GM12878 (cell line): ENCODE measurements around the gene RAPGEF4. TPM values are rescaled to one million over a fixed set of nuclear protein-coding genes. Genes with fewer than 3 reads are reported as not detected.
A peak's percentile ranks its signal among the peaks of the same experiment; 100 is the strongest.

Experiments
- ATAC-seq: fragments of 200-7000 bp; cut with Tn5 transposase; 3 replicates; pipeline ENCODE4 v1.9.1; 2020; ENCODE audit warnings: mild to moderate bottlenecking, moderate library complexity
- BruUV-seq: library from RNA; stranded (reverse); fragments of 400-500 nt; replicated peaks from 2 replicates; lab custom pipeline; 2021; lab: Mats Ljungman, UMichigan
- CTCF ChIA-PET: fragments of 300-600 bp; sonication (Branson Sonifier 250); formaldehyde crosslinking; extraction: SDS; loops from one replicate; lab custom pipeline; 2021; ENCODE audit warnings: inconsistent platforms; lab: Yijun Ruan, JAX
- POLR2A ChIA-PET: fragments of 350-600 bp; formaldehyde crosslinking; extraction: SDS; loops from one replicate; lab custom pipeline; 2021; ENCODE audit warnings: inconsistent platforms; lab: Charles Lee
- RAD21 ChIA-PET: fragments of 300-600 bp; sonication (Branson Sonifier 250); formaldehyde crosslinking; loops from one replicate; lab custom pipeline; 2023; ENCODE audit warnings: antibody characterized with exemption; ENCODE audit not compliant: unreplicated experiment; lab: Charles Lee
- SMC1A ChIA-PET: fragments of 300-600 bp; sonication (Branson Sonifier 250); formaldehyde crosslinking; loops from one replicate; lab custom pipeline; 2023; ENCODE audit not compliant: unreplicated experiment, uncharacterized antibody; lab: Charles Lee
- DNase-seq: peaks from one replicate; pipeline ENCODE4 v3.0.0-alpha.2; 2011; ENCODE audit warnings: low read depth, low spot score
- FAIRE-seq: peaks from 3 replicates; lab custom pipeline; 2011; peaks lifted over from hg19 to GRCh38; lab: Jason Lieb, UNC
- H2AFZ ChIP-seq: 2 replicates; pipeline ENCODE4 v1.6.0; 2011; ENCODE audit warnings: low read depth, low read length, control low read depth; ENCODE audit not compliant: control insufficient read depth
- H3K27ac ChIP-seq: 2 replicates; pipeline ENCODE4 v1.5.1; 2011; ENCODE audit warnings: control low read depth; ENCODE audit not compliant: control insufficient read depth, insufficient read depth
- H3K27me3 ChIP-seq, 2 experiments: replicated peaks in 1 of 2; 2 replicates each; pipeline versions ENCODE4 v1.6.0 to v1.6.1; 2011; ENCODE audit warnings: low read length in 1 of 2; ENCODE audit not compliant: control insufficient read depth in 2 of 2, insufficient read depth in 2 of 2
- H3K36me3 ChIP-seq, 2 experiments: 2 replicates each; pipeline ENCODE4 v1.5.1; 2011; ENCODE audit warnings: low read length in 1 of 2; ENCODE audit not compliant: control insufficient read depth in 2 of 2, insufficient read depth in 2 of 2
- H3K4me1 ChIP-seq: 2 replicates; pipeline ENCODE4 v1.6.1; 2011; ENCODE audit warnings: mild to moderate bottlenecking, low read length, moderate library complexity, mixed read lengths; ENCODE audit not compliant: control insufficient read depth, insufficient read depth
- H3K4me2 ChIP-seq: 2 replicates; pipeline ENCODE4 v1.6.0; 2011; ENCODE audit warnings: control low read depth; ENCODE audit not compliant: control insufficient read depth, insufficient read depth
- H3K4me3 ChIP-seq: fragments of 200-600 bp; sonication (generic); 2 replicates; pipeline ENCODE4 v1.5.1; 2016
- H3K79me2 ChIP-seq: 2 replicates; pipeline ENCODE4 v1.6.0; 2011; ENCODE audit warnings: low read length; ENCODE audit not compliant: control insufficient read depth, insufficient read depth
- H3K9ac ChIP-seq: 2 replicates; pipeline ENCODE4 v1.8.0; 2011; ENCODE audit warnings: low read length, control low read depth, mixed read lengths; ENCODE audit not compliant: control insufficient read depth, insufficient read depth
- H3K9me3 ChIP-seq: replicated peaks from 3 replicates; pipeline ENCODE4 v1.5.1; 2011; ENCODE audit warnings: mild to moderate bottlenecking, low read length; ENCODE audit not compliant: control insufficient read depth, insufficient read depth
- H4K20me1 ChIP-seq: 2 replicates; pipeline ENCODE4 v1.6.0; 2011; ENCODE audit not compliant: control insufficient read depth, insufficient read depth
- BACH1 ChIP-seq: fragments of 450-650 bp; IDR thresholded peaks from 2 replicates; pipeline ENCODE4 v1.6.1; 2017; ENCODE audit warnings: mild to moderate bottlenecking, borderline replicate concordance
- BRCA1 ChIP-seq: IDR thresholded peaks from 2 replicates; pipeline ENCODE4 v1.6.1; 2011; ENCODE audit warnings: low read depth, low read length, improper control_type of control experiment
- CHD2 ChIP-seq: IDR thresholded peaks from 2 replicates; pipeline ENCODE4 v1.6.1; 2011; ENCODE audit warnings: low read depth, low read length, improper control_type of control experiment, borderline replicate concordance
- ETV6 ChIP-seq, 2 experiments: fragments of 450-650 bp in 1 of 2; IDR thresholded peaks in 1 of 2; conservative IDR thresholded peaks in 1 of 2; 2 replicates each; pipeline ENCODE4 v1.6.1; 2014; ENCODE audit warnings: antibody characterized with exemption in 1 of 2, borderline replicate concordance in 1 of 2, low read depth in 1 of 2, mild to moderate bottlenecking in 1 of 2, moderate library complexity in 1 of 2
- MEF2A ChIP-seq: IDR thresholded peaks from 2 replicates; pipeline ENCODE4 v1.6.1; 2011; ENCODE audit warnings: low read depth, mild to moderate bottlenecking, low read length, moderate library complexity; ENCODE audit not compliant: insufficient read depth
- NR2C2 ChIP-seq: IDR thresholded peaks from 2 replicates; pipeline ENCODE4 v1.6.1; 2011; ENCODE audit warnings: borderline replicate concordance, low read depth; ENCODE audit not compliant: control insufficient read depth, insufficient read length
- SIN3A ChIP-seq: IDR thresholded peaks from 2 replicates; pipeline ENCODE4 v1.6.1; 2012; ENCODE audit warnings: low read depth, low read length, improper control_type of control experiment
- SREBF1 ChIP-seq: IDR thresholded peaks from 2 replicates; pipeline ENCODE4 v1.6.1; 2012; ENCODE audit warnings: mild to moderate bottlenecking, low read length
- YBX1 ChIP-seq: fragments of 450-650 bp; IDR thresholded peaks from 2 replicates; pipeline ENCODE4 v1.6.1; 2016; ENCODE audit warnings: antibody characterized with exemption
- WGBS: methylation state at CpG from one replicate; pipeline ENCODE4 v1.1.6; 2016; ENCODE audit warnings: low lambda C conversion rate; ENCODE audit not compliant: insufficient replicate concordance, insufficient coverage; ENCODE audit errors: missing lambda C conversion rate; 5-methylcytosine and 5-hydroxymethylcytosine counted together
- in situ Hi-C: fragments of 300-500 bp; cut with MboI; formaldehyde crosslinking; loops from 9 replicates; pipeline ENCODE4 v1.14.3; 2018; ENCODE audit warnings: mixed read lengths
- intact Hi-C: fragments of 100-400 bp; cut with micrococcal nuclease; formaldehyde crosslinking; loops from one replicate; pipeline ENCODE4 v1.14.2; 2022; ENCODE audit not compliant: unreplicated experiment
- polyA plus RNA-seq, 11 experiments: library from polyadenylated mRNA; depleted of rRNA in 4 of 11; unstranded in 6 of 11; stranded (reverse) in 5 of 11; fragments of >200 nt; fragmentation: Nextera tagmentation in 4 of 11; fragmentation: Illumina TruSeq in 1 of 11; extraction: Ambion mirVana in 4 of 11; extraction: Trizol in 1 of 11; gene quantifications; 1 replicate in 1 of 11; 2 replicates in 10 of 11; pipeline versions ENCODE4 v1.2.1 to v1.2.3, GENCODE V29; 2011 to 2016; ENCODE audit warnings: inconsistent platforms in 2 of 11, missing spikeins in 2 of 11, low read depth in 1 of 11
- total RNA-seq, 4 experiments: library from RNA; depleted of rRNA in 3 of 4; stranded (reverse); fragments of >200 nt in 3 of 4; fragmentation: Illumina TruSeq in 1 of 4; extraction: Trizol in 1 of 4; gene quantifications; 2 replicates each; pipeline versions ENCODE4 v1.2.1 to v1.2.3, GENCODE V29; 2013 to 2021
- TF ChIP-seq, protein P1 (sequence below): IDR thresholded peaks from 2 replicates; pipeline ENCODE4 v1.6.1; 2012; ENCODE audit warnings: improper control_type of control experiment, low read depth, low read length; ENCODE audit not compliant: insufficient replicate concordance
- TF ChIP-seq, protein P2 (sequence below): fragments of 450-650 bp; IDR thresholded peaks from 2 replicates; pipeline ENCODE4 v1.6.1; 2017; ENCODE audit warnings: mild to moderate bottlenecking, moderate library complexity
- TF ChIP-seq, protein P3 (sequence below): fragments of 450-650 bp; formaldehyde crosslinking; IDR thresholded peaks from 2 replicates; pipeline ENCODE4 v1.4.0; 2022; ENCODE audit warnings: mild to moderate bottlenecking, moderate library complexity

The RAPGEF4 gene
- total and polyA plus RNA-seq, 10 of the 15 experiments (the other 5 are each of a cell fraction or from before 2014, with no cell fraction given) = 0.18 TPM; not detected in 8

GRCh38 chr2:172919732-172920131, 184.1 kb downstream of the RAPGEF4 start:
- Histone ChIP-seq H3K4me2 (no peak overlapping the region), H3K9me3 (no peaks in the 10 kb centered on the region), H3K36me3 (no peaks in the 10 kb centered on the region), H3K27me3 (no peaks in the 10 kb centered on the region), H3K27ac (no peak overlapping the region), H3K4me1 (peaks cover 10% of the 10 kb centered on the region), H3K79me2 (no peaks in the 10 kb centered on the region), H3K9ac (no peak overlapping the region), H3K4me3 (no peak overlapping the region), H4K20me1 (no peaks in the 10 kb centered on the region), H2AFZ (no peak overlapping the region)
- ATAC-seq (peak; percentile 65), FAIRE-seq (no peak), DNase-seq (no peak)
- WGBS = 41% methylated on average over 5 of the region's 5 CpGs
- in situ Hi-C loops = no loop called here
- intact Hi-C loops = no loop called here
- SMC1A ChIA-PET = interaction anchor here (1.6 kb wide), 1 partner anchor 12 kb away, joined by 3 read pairs; no protein-coding TSS in a partner anchor
- RAD21 ChIA-PET = no interaction called here
- POLR2A ChIA-PET = no interaction called here
- no TSS peak for BruUV-seq
- CTCF ChIA-PET = no interaction called here
- TF ChIP-seq CHD2 (no peak), MEF2A (no peak), SREBF1 (no peak), SIN3A (no peak), ETV6 (conservative IDR thresholded peaks at IDR 0.05 in 1 of 2, IDR thresholded peaks at IDR 0.05 in 1 of 2; ENCODE audit: borderline replicate concordance in 1 of 2, low read depth in 1 of 2) (no peak), NR2C2 (no peak), BRCA1 (no peak), BACH1 (no peak), YBX1 (no peak)
- TF ChIP-seq, protein P1, sequence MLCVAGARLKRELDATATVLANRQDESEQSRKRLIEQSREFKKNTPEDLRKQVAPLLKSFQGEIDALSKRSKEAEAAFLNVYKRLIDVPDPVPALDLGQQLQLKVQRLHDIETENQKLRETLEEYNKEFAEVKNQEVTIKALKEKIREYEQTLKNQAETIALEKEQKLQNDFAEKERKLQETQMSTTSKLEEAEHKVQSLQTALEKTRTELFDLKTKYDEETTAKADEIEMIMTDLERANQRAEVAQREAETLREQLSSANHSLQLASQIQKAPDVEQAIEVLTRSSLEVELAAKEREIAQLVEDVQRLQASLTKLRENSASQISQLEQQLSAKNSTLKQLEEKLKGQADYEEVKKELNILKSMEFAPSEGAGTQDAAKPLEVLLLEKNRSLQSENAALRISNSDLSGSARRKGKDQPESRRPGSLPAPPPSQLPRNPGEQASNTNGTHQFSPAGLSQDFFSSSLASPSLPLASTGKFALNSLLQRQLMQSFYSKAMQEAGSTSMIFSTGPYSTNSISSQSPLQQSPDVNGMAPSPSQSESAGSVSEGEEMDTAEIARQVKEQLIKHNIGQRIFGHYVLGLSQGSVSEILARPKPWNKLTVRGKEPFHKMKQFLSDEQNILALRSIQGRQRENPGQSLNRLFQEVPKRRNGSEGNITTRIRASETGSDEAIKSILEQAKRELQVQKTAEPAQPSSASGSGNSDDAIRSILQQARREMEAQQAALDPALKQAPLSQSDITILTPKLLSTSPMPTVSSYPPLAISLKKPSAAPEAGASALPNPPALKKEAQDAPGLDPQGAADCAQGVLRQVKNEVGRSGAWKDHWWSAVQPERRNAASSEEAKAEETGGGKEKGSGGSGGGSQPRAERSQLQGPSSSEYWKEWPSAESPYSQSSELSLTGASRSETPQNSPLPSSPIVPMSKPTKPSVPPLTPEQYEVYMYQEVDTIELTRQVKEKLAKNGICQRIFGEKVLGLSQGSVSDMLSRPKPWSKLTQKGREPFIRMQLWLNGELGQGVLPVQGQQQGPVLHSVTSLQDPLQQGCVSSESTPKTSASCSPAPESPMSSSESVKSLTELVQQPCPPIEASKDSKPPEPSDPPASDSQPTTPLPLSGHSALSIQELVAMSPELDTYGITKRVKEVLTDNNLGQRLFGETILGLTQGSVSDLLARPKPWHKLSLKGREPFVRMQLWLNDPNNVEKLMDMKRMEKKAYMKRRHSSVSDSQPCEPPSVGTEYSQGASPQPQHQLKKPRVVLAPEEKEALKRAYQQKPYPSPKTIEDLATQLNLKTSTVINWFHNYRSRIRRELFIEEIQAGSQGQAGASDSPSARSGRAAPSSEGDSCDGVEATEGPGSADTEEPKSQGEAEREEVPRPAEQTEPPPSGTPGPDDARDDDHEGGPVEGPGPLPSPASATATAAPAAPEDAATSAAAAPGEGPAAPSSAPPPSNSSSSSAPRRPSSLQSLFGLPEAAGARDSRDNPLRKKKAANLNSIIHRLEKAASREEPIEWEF = no peak
- TF ChIP-seq, protein P2, sequence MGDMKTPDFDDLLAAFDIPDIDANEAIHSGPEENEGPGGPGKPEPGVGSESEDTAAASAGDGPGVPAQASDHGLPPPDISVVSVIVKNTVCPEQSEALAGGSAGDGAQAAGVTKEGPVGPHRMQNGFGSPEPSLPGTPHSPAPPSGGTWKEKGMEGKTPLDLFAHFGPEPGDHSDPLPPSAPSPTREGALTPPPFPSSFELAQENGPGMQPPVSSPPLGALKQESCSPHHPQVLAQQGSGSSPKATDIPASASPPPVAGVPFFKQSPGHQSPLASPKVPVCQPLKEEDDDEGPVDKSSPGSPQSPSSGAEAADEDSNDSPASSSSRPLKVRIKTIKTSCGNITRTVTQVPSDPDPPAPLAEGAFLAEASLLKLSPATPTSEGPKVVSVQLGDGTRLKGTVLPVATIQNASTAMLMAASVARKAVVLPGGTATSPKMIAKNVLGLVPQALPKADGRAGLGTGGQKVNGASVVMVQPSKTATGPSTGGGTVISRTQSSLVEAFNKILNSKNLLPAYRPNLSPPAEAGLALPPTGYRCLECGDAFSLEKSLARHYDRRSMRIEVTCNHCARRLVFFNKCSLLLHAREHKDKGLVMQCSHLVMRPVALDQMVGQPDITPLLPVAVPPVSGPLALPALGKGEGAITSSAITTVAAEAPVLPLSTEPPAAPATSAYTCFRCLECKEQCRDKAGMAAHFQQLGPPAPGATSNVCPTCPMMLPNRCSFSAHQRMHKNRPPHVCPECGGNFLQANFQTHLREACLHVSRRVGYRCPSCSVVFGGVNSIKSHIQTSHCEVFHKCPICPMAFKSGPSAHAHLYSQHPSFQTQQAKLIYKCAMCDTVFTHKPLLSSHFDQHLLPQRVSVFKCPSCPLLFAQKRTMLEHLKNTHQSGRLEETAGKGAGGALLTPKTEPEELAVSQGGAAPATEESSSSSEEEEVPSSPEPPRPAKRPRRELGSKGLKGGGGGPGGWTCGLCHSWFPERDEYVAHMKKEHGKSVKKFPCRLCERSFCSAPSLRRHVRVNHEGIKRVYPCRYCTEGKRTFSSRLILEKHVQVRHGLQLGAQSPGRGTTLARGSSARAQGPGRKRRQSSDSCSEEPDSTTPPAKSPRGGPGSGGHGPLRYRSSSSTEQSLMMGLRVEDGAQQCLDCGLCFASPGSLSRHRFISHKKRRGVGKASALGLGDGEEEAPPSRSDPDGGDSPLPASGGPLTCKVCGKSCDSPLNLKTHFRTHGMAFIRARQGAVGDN = no peak
- TF ChIP-seq, protein P3, sequence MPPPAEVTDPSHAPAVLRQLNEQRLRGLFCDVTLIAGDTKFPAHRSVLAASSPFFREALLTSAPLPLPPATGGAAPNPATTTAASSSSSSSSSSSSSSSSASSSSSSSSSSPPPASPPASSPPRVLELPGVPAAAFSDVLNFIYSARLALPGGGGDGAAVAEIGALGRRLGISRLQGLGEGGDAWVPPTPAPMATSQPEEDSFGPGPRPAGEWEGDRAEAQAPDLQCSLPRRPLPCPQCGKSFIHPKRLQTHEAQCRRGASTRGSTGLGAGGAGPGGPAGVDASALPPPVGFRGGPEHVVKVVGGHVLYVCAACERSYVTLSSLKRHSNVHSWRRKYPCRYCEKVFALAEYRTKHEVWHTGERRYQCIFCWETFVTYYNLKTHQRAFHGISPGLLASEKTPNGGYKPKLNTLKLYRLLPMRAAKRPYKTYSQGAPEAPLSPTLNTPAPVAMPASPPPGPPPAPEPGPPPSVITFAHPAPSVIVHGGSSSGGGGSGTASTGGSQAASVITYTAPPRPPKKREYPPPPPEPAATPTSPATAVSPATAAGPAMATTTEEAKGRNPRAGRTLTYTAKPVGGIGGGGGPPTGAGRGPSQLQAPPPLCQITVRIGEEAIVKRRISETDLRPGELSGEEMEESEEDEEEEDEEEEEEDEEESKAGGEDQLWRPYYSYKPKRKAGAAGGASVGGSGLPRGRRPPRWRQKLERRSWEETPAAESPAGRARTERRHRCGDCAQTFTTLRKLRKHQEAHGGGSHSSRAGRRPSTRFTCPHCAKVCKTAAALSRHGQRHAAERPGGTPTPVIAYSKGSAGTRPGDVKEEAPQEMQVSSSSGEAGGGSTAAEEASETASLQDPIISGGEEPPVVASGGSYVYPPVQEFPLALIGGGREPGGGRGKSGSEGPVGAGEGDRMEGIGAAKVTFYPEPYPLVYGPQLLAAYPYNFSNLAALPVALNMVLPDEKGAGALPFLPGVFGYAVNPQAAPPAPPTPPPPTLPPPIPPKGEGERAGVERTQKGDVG (CRISPR knock-in tag) = no peak
